HEK293 (cell line): ENCODE results near the gene MTOR.

Source experiments
- CTCF ChIA-PET: fragments of 350-600 bp; formaldehyde crosslinking; extraction: SDS; loops from one replicate; lab custom pipeline; 2021; ENCODE audit warnings: antibody characterized with exemption; lab: Yijun Ruan, JAX
- POLR2A ChIA-PET: fragments of 300-600 bp; formaldehyde crosslinking; extraction: SDS; loops from one replicate; lab custom pipeline; 2020; ENCODE audit warnings: antibody characterized with exemption, inconsistent platforms; lab: Yijun Ruan, JAX
- H3K27ac ChIP-seq: fragments of 200-500 bp; sonication (Bioruptor generic); 2 replicates; pipeline ENCODE4 v1.5.1; 2014; ENCODE audit warnings: low read depth, low read length, control low read depth, inconsistent platforms; ENCODE audit errors: extremely low read depth
- H3K36me3 ChIP-seq, 2 experiments: fragments of 200-500 bp in 1 of 2; sonication (Bioruptor generic) in 1 of 2; 1 replicate in 1 of 2; 2 replicates in 1 of 2; pipeline ENCODE4 v1.5.1; 2014 to 2017; ENCODE audit warnings: inconsistent platforms in 2 of 2, low read length in 2 of 2; ENCODE audit not compliant: control insufficient read depth in 2 of 2, insufficient read depth in 1 of 2
- H3K4me1 ChIP-seq: fragments of 200-500 bp; sonication (Bioruptor generic); 2 replicates; pipeline ENCODE4 v1.5.1; 2014; ENCODE audit warnings: mild to moderate bottlenecking, low read length, inconsistent platforms; ENCODE audit not compliant: control insufficient read depth, insufficient read depth
- H3K4me3 ChIP-seq: 2 replicates; pipeline ENCODE4 v1.5.1; 2011; ENCODE audit warnings: low read depth, mild to moderate bottlenecking, control low read depth, low read length, moderate library complexity
- H3K9me3 ChIP-seq: fragments of 200-500 bp; sonication (Bioruptor generic); 2 replicates; pipeline ENCODE4 v1.5.1; 2014; ENCODE audit warnings: low read depth, low read length, inconsistent platforms; ENCODE audit not compliant: control insufficient read depth, insufficient read depth
- MZF1 ChIP-seq: fragments of 450-650 bp; formaldehyde crosslinking; IDR thresholded peaks from 2 replicates; pipeline ENCODE4 v1.5.1; 2017; ENCODE audit warnings: missing biosample characterization, missing genetic modification characterization, borderline replicate concordance
- TSHZ1 ChIP-seq: fragments of 450-650 bp; formaldehyde crosslinking; IDR thresholded peaks from 2 replicates; pipeline ENCODE4 v1.5.1; 2016; ENCODE audit warnings: missing biosample characterization, missing genetic modification characterization, borderline replicate concordance
- ZBTB7A ChIP-seq: fragments of 450-650 bp; formaldehyde crosslinking; IDR thresholded peaks from 2 replicates; pipeline ENCODE4 v1.5.1; 2016; ENCODE audit warnings: low read depth, missing biosample characterization, missing genetic modification characterization
- ZBTB8A ChIP-seq: fragments of 450-650 bp; formaldehyde crosslinking; IDR thresholded peaks from 2 replicates; pipeline ENCODE4 v1.5.1; 2016; ENCODE audit warnings: missing biosample characterization, missing genetic modification characterization
- ZFHX2 ChIP-seq: fragments of 450-650 bp; formaldehyde crosslinking; conservative IDR thresholded peaks from 2 replicates; pipeline ENCODE4 v1.5.1; 2016; ENCODE audit warnings: missing biosample characterization, missing genetic modification characterization
- ZNF274 ChIP-seq, 2 experiments: fragments of 200-500 bp in 1 of 2; fragments of 450-650 bp in 1 of 2; sonication (Bioruptor generic) in 1 of 2; formaldehyde crosslinking in 1 of 2; IDR thresholded peaks; 2 replicates each; pipeline versions ENCODE4 v1.5.1 to v1.6.1; 2014 to 2016; ENCODE audit warnings: borderline replicate concordance in 1 of 2, inconsistent platforms in 1 of 2, low read length in 1 of 2, missing biosample characterization in 1 of 2, missing genetic modification characterization in 1 of 2
- ZNF48 ChIP-seq: fragments of 450-650 bp; formaldehyde crosslinking; IDR thresholded peaks from 2 replicates; pipeline ENCODE4 v1.5.1; 2016; ENCODE audit warnings: missing biosample characterization, missing genetic modification characterization
- ZNF518A ChIP-seq: fragments of 450-650 bp; formaldehyde crosslinking; conservative IDR thresholded peaks from 2 replicates; pipeline ENCODE4 v1.5.1; 2016; ENCODE audit warnings: low read depth, missing biosample characterization, missing genetic modification characterization
- ZNF600 ChIP-seq: fragments of 450-650 bp; formaldehyde crosslinking; IDR thresholded peaks from 2 replicates; pipeline ENCODE4 v1.5.1; 2016; ENCODE audit warnings: missing biosample characterization, missing genetic modification characterization
- ZNF621 ChIP-seq: fragments of 450-650 bp; formaldehyde crosslinking; IDR thresholded peaks from 2 replicates; pipeline ENCODE4 v1.5.1; 2017; ENCODE audit warnings: missing biosample characterization, missing genetic modification characterization
- ZNF707 ChIP-seq: fragments of 450-650 bp; formaldehyde crosslinking; IDR thresholded peaks from 2 replicates; pipeline ENCODE4 v1.5.1; 2016; ENCODE audit warnings: missing biosample characterization, missing genetic modification characterization
- ZNF791 ChIP-seq: fragments of 450-650 bp; formaldehyde crosslinking; IDR thresholded peaks from 2 replicates; pipeline ENCODE4 v1.5.1; 2016; ENCODE audit warnings: missing biosample characterization, missing genetic modification characterization
- TF ChIP-seq, protein P1 (sequence below): fragments of 450-650 bp; formaldehyde crosslinking; IDR thresholded peaks from 2 replicates; pipeline ENCODE4 v1.5.1; 2017; ENCODE audit warnings: missing biosample characterization, missing genetic modification characterization
- TF ChIP-seq, protein P2 (sequence below): fragments of 450-650 bp; formaldehyde crosslinking; IDR thresholded peaks from 2 replicates; pipeline ENCODE4 v1.5.1; 2016; ENCODE audit warnings: missing biosample characterization, missing genetic modification characterization

The MTOR gene

GRCh38 chr1:11126569-11126968, 135.8 kb downstream of the MTOR start (continued):
- TF ChIP-seq ZNF600 (no peak), TSHZ1 (tag by site-specific recombination) (no peak)
- TF ChIP-seq, protein P1, sequence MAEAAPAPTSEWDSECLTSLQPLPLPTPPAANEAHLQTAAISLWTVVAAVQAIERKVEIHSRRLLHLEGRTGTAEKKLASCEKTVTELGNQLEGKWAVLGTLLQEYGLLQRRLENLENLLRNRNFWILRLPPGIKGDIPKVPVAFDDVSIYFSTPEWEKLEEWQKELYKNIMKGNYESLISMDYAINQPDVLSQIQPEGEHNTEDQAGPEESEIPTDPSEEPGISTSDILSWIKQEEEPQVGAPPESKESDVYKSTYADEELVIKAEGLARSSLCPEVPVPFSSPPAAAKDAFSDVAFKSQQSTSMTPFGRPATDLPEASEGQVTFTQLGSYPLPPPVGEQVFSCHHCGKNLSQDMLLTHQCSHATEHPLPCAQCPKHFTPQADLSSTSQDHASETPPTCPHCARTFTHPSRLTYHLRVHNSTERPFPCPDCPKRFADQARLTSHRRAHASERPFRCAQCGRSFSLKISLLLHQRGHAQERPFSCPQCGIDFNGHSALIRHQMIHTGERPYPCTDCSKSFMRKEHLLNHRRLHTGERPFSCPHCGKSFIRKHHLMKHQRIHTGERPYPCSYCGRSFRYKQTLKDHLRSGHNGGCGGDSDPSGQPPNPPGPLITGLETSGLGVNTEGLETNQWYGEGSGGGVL (tag by site-specific recombination): no peak

DNA sequence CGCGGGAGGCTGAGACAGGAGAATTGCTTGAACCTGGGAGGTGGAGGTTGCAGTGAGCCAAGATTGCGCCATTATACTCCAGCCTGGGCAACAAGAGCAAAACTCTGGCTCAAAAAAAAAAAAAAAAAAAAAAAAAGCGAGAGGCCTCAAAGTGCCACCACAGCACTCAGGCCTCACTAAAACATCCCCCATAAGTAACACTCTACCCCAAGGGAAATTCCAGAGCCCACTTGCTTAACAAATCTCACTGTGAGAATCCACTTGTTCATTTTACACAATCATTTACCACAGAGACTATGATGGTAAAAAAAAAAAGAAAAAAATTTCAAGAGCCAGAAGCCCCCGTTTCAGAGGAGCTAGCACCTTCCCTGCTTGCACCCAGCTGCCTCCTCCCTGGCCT, 136.4 kb downstream of the MTOR start:
- no peak overlapping the region for H3K27ac ChIP-seq
- TF ChIP-seq MZF1 (tag by site-specific recombination) (no peak), ZNF48 (tag by site-specific recombination) (no peak), ZNF707 (tag by site-specific recombination) (no peak), ZBTB7A (tag by site-specific recombination) (no peak), ZNF621 (tag by site-specific recombination) (no peak), ZNF274 (IDR thresholded peaks at IDR 0.05; ENCODE audit: low read length) (no peak), ZNF274 (tag by site-specific recombination; IDR thresholded peaks at IDR 0.05; ENCODE audit: borderline replicate concordance) (no peak), ZNF791 (tag by site-specific recombination) (no peak), ZFHX2 (no peak), ZBTB8A (no peak), ZNF518A (tag by site-specific recombination) (no peak)
- TF ChIP-seq, protein P2, sequence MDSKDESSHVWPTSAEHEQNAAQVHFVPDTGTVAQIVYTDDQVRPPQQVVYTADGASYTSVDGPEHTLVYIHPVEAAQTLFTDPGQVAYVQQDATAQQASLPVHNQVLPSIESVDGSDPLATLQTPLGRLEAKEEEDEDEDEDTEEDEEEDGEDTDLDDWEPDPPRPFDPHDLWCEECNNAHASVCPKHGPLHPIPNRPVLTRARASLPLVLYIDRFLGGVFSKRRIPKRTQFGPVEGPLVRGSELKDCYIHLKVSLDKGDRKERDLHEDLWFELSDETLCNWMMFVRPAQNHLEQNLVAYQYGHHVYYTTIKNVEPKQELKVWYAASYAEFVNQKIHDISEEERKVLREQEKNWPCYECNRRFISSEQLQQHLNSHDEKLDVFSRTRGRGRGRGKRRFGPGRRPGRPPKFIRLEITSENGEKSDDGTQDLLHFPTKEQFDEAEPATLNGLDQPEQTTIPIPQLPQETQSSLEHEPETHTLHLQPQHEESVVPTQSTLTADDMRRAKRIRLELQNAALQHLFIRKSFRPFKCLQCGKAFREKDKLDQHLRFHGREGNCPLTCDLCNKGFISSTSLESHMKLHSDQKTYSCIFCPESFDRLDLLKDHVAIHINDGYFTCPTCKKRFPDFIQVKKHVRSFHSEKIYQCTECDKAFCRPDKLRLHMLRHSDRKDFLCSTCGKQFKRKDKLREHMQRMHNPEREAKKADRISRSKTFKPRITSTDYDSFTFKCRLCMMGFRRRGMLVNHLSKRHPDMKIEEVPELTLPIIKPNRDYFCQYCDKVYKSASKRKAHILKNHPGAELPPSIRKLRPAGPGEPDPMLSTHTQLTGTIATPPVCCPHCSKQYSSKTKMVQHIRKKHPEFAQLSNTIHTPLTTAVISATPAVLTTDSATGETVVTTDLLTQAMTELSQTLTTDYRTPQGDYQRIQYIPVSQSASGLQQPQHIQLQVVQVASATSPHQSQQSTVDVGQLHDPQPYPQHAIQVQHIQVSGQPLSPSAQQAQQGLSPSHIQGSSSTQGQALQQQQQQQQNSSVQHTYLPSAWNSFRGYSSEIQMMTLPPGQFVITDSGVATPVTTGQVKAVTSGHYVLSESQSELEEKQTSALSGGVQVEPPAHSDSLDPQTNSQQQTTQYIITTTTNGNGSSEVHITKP: no peak
- peaks cover 23 to 96% of the 10 kb centered on the region in 2 experiments for H3K36me3 ChIP-seq
- ChIA-PET CTCF (interaction anchor here (0.6 kb wide), 1 partner anchor 24 kb away, joined by 3 read pairs; no protein-coding TSS in a partner anchor), POLR2A (no interaction called here)
- H3K4me1 ChIP-seq: no peaks in the 10 kb centered on the region
- H3K9me3 ChIP-seq: no peaks in the 10 kb centered on the region
- H3K4me3 ChIP-seq: no peak overlapping the region
